ENCODE data around the gene PHF21B.

GRCh38 chr22:44885806-44886360, 123.9 kb downstream of the PHF21B start:
- TF ChIP-seq SPI1 (IDR thresholded peaks at IDR 0.05; ENCODE audit: low read depth, low read length) (no peak), TAF1 (IDR thresholded peaks at IDR 0.05; ENCODE audit: low read depth, low read length) (no peak), POLR2A (IDR thresholded peaks at IDR 0.05; ENCODE audit: low read depth, low read length) (no peak), POLR2AphosphoS5 (IDR thresholded peaks at IDR 0.05; ENCODE audit: low read depth, low read length) (no peak), POU2F2 (IDR thresholded peaks at IDR 0.05; ENCODE audit: low read depth, low read length) (no peak)
